NCI-H2029 (cell line): ENCODE measurements around the gene NAALADL1.

Source experiments
- DNase-seq: peaks from one replicate; lab custom pipeline; 2025; lab: John Stamatoyannopoulos, UW

Gene NAALADL1, protein sequence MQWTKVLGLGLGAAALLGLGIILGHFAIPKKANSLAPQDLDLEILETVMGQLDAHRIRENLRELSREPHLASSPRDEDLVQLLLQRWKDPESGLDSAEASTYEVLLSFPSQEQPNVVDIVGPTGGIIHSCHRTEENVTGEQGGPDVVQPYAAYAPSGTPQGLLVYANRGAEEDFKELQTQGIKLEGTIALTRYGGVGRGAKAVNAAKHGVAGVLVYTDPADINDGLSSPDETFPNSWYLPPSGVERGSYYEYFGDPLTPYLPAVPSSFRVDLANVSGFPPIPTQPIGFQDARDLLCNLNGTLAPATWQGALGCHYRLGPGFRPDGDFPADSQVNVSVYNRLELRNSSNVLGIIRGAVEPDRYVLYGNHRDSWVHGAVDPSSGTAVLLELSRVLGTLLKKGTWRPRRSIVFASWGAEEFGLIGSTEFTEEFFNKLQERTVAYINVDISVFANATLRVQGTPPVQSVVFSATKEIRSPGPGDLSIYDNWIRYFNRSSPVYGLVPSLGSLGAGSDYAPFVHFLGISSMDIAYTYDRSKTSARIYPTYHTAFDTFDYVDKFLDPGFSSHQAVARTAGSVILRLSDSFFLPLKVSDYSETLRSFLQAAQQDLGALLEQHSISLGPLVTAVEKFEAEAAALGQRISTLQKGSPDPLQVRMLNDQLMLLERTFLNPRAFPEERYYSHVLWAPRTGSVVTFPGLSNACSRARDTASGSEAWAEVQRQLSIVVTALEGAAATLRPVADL

DNA sequence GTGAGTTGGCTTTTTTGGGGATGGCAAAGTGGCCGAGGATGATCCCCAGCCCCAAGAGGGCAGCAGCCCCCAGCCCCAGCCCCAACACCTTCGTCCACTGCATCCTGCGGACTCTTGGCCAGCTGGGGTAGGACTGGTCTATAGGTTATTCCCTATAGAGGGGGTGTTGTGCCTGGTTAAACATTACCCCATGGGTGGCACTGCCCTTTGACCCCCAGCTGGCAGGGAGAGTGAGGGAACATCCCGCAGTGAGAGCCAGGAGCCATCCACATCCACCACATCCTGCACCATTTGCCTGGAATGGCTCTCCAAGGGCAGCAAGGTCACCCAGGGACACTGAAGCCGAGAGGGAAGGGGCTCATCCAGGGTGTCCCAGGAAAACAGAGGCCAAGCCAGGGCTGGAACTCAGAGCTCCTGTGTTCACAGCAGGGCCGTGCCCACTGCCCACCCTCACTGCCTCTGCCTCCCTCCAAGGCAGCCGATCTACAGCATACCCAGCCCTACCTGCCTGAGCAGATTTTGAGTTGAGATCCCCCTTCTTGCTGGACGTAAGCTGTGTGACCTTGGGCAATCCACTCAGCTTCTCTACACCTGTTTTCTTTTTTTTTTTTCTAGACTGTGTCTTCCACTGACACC lies at the start of gene NAALADL1:
NAALADL1 (minus strand) TSS at position 135 of the 636 bp plus-strand sequence; CDS start at position 103, 32 bp downstream.
- DNase-seq, result no peak

DNA sequence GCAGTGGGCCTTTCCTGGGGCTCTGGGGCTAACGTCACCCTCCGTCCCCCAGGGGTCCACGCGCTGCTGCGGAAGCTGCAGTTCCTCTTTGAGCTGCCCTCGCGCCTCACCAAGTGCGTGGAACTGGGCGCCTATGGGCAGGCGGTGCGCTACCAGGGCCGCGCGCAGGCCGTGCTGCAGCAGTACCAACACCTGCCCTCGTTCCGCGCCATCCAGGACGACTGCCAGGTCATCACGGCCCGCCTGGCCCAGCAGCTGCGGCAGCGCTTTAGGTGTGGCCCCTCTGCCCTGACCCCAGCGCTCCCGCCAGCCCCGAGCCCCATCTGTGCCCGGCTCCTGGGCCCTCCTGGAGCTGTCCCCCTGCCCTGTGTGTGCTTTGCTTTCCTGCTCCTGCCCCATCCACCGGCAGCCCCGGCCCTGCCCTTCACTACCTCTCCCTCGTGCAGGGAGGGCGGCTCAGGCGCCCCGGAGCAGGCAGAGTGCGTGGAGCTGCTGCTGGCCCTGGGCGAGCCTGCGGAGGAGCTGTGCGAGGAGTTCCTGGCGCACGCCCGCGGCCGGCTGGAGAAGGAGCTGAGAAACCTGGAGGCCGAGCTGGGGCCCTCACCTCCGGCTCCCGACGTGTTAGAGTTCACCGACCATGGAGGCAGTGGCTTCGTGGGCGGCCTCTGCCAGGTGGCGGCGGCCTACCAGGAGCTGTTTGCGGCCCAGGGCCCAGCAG lies 49.6 kb upstream of the NAALADL1 start:
- no peak for DNase-seq

- no peak for DNase-seq
These were observed 48.7 kb upstream of the NAALADL1 start for GRCh38 chr11:65107078-65107477.

DNA sequence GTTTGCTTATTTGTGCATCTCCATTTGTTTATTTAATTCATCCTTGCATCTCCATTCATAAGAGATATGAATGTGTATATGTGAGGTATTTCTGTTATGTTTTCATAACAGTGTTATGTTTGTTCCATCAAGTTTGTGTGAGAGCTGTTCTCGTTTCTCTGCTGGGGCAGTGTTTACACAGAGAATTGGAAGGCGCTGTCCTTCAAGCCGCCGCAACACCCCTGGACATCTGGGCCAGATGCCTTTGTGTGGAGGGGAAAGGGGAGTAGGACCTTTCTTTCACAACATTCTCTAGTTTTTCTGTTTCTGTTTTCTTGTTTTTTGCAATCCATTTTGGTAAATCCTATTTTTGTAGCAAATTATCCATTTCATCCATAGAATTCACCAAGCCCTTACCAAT lies 46.3 kb upstream of the NAALADL1 start:
- DNase-seq, result no peak

DNA sequence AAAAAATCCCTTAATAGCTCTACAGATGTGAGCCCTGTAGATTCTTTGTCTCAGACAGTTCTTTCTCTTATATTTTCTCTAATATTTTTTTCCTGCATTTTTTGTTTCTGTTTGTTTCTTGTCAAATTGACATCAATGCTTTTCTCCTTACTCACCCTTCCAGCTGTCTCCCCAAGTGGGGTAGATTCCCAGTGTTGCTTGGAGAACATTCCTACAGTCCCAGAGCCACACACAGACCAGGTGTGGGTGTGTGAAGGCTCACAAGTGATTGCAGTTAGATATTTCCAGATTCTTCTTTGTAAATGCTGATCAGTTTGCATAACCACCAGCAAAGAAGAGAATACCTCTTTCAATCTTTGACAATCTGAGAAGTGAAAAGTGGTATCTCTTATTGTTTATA lies 45.1 kb upstream of the NAALADL1 start:
- DNase-seq, result no peak

- DNase-seq, result peak; percentile 85
These were observed 44.1 kb upstream of the NAALADL1 start for GRCh38 chr11:65102142-65103095.

- peak; percentile 56 for DNase-seq
These were observed 42.5 kb upstream of the NAALADL1 start for GRCh38 chr11:65100674-65101350.

- no peak for DNase-seq
These were observed 38.6 kb upstream of the NAALADL1 start for GRCh38 chr11:65096926-65097325.

GRCh38 chr11:65095974-65096806 lies 37.8 kb upstream of the NAALADL1 start, which contains the start of gene VPS51:
Gene VPS51, plus strand, starts transcription at chr11:65096214. Its CDS starts 37 bp downstream, at chr11:65096251.
- DNase-seq, result peak; percentile 86

GRCh38 chr11:65095427-65095826 lies 37.1 kb upstream of the NAALADL1 start:
- no peak for DNase-seq

DNA sequence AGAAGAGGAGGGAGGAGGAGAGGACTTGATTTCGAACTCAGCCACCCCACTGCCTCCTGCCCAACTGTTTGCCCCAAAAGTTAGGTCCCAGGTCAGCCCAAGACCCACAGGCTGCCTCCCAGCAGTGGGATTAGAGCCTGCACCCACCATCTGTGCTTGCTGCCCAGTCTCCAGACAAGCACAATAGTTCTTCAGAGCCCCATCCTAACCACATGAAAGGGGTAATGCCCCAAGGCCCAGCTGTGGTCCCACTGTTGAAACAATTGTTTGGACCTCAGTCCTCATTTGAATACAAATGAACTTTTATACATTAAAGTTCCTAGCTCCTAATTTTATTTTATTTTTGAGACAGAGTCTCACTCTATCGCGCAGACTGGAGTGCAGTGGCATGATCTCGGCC lies 32.3 kb upstream of the NAALADL1 start:
- DNase-seq, result no peak

- DNase-seq, result no peak
These were observed 31.3 kb upstream of the NAALADL1 start for GRCh38 chr11:65089621-65090020.

- DNase-seq, result no peak
These were observed 29.5 kb upstream of the NAALADL1 start for GRCh38 chr11:65087827-65088226.

- DNase-seq, result no peak
These were observed 28.9 kb upstream of the NAALADL1 start for GRCh38 chr11:65087216-65087615.

DNA sequence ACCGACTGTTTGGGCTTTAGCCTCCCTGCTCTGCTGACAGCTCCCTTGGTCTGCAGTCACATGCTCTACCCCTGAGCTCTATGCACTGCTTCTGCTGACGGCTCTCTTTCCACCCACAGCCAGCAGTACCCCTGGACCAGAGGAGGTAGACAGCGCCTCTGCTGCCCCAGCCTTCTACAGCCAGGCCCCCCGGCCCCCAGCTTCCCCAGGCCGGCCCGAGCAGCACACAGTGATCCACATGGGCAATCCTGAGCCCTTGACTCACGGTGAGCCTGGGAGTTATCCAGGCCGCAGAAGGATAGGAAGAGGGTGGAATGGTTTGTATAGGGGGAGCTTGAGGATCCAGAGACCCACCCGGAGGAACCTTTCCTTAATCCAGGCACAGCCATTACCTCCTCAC lies 28.5 kb upstream of the NAALADL1 start:
- DNase-seq, result no peak

- DNase-seq, result no peak
These were observed 27.1 kb upstream of the NAALADL1 start for GRCh38 chr11:65085446-65085845.

- DNase-seq, result no peak
These were observed 26.4 kb upstream of the NAALADL1 start for GRCh38 chr11:65084598-65085375.

DNA sequence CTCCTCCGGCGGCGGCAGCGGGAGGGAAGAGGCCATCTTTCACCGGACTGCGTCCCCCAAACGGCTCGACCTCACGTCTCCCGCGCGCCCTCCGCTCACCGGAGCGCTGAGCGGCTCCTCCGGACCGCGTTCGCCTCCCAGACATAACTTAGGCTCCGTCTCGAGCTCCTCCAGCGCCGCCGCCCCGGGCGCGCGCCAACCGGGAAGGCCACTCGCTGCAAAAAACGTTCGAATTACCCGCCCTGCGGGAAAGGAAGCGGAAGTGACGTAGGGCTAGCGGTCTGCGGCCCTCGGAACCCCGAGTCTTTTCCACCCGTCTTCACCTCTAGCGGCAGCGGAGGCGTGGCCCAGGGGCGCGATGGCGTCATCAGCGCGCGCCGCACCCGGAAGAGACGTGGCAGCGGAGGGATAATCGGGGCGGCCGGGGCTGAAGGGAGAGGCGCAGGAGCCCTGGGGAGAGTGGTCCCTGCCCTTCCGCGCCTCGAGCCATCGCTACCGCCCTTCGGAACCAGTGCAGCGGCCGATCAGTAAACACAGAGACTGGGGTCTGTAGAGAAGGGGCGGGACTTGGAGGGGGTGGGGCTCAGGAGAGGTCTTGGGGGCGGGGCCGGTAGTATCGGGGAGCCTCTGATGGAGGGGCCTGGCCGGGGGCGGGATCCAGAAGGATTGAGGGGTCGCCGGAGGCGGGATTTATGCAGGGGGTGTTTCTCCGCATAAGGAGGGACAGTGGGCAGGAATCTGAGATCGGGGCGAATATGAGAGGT lies 25.7 kb upstream of the NAALADL1 start, which contains the start of the genes CDCA5 and ZFPL1:
CDCA5 (minus strand) TSS at position 207 of the 764 bp plus-strand sequence; CDS start at position 145, 62 bp downstream.
ZFPL1 (plus strand) TSS at position 389 of the 764 bp plus-strand sequence. CDS start 477 bp downstream, outside the sequence.
- peak; percentile 91 for DNase-seq
